Embryonic facial prominence (tissue), 1 donor: Measurements from ENCODE around the gene EPS8L1.
"Not testable (repeated sequence)": the region's sequence is repeated elsewhere in the genome, so short reads cannot be mapped to it uniquely, and the experiment has no call there.

Experiments used
- DNase-seq: peaks from one replicate; pipeline ENCODE4 v3.0.0-alpha.2; 2016; ENCODE audit errors: extremely low spot score

Gene EPS8L1

GRCh38 chr19:55050749-55051532 is 24.7 kb upstream of the EPS8L1 start:
- DNase-seq = no peak

GRCh38 chr19:55053735-55054134 is 21.9 kb upstream of the EPS8L1 start:
- DNase-seq = no peak

DNA sequence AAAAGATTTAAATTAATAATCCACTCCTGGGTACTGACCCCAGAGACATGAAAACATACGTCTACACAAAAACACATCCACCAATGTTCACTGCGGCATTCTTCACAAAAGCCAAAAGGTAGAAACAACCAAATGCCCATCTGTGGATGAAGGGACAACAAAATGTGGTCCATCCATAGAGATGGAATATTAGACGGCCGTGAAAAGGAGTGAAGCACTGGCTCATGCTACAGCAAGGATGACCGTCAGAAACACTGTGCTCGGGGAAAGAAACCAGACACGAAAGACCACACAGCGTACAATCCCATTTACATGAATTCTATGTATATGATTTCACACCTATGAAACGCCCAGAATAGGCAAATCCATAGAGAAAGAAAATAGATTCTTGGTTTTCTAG is 18.8 kb upstream of the EPS8L1 start:
- no peak for DNase-seq

DNA sequence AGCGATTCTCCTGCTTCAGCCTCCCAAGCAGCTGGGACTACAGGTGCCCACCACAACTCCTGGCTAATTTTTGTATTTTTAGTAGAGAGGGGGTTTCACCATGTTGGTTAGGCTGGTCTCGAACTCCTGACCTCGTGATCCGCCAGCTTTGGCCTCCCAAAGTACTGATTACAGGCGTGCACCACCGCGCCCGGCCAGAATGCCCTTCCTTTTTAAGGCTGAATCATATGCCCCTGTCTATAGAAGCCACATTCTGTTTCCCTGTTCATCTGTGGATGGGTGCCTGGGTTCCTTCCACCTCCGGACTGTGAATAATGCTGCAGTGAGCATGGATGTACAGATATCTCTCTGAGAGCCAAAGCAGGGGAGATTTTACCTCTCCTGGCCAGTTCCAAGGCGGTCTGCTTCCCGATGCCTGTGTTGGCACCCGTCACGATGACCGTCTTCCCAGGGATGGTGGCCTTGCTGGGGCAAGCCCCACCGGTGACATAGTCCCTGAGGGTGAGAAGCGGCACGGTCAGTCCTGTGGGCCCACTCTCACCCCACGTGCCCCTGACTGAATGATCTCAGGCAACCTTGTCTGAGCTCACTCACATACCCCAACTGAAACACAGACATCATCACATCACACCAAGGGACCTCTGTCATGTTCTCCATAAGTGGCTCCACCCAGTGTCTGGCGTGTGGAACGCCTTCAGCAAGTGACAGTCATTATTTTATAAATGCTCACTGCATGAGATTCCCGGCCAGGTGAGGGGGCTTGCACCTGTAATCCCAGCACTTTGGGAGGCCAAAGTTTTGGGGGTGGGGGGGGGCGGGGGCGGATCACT is 16.7 kb upstream of the EPS8L1 start:
- DNase-seq = no peak

GRCh38 chr19:55060287-55060686 is 15.4 kb upstream of the EPS8L1 start:
- DNase-seq = not testable (repeated sequence)

GRCh38 chr19:55062735-55063491 is 12.8 kb upstream of the EPS8L1 start, which contains the start of gene RDH13:
RDH13 (minus strand) TSS chr19:55063148; CDS start chr19:55063032, 116 bp downstream.
- peak; percentile 90 for DNase-seq

DNA sequence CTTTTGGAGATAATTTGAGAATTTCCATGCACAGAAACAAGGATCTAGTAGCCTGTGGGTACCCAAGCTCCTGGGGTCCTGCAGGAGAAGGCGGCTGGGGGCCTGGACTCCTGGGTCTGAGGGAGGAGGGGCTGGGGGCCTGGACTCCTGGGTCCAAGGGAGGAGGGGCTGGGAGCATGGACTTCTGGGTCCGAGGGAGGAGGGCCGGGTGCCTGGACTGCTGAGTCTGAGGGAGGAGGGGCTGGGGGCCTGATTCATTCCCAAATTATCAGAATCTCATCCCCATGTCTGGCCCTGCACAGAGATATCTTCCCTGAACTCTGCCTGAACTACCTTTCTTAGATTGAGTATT is 12.2 kb upstream of the EPS8L1 start:
- no peak for DNase-seq

DNA sequence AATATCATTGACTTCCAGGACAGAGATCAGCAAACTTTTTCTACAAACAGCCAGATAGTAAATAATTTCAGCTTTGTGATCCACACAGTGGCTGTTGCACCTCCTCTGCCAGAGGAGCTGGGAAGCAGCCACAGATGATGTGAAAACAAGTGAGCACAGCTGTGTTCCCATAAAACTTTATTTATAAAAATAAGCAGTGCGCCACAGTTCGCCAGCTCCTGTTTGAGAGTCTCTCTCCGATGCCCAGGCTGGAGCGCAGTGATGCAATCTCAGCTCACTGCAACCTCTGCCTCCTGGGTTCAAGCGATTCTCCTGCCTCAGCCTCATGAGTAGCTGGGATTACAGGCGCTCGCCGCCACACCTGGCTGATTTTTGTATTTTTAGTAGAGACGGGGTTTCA is 10.2 kb upstream of the EPS8L1 start:
- DNase-seq = not testable (repeated sequence)

- no peak for DNase-seq
Measured at GRCh38 chr19:55066107-55066709, 9.5 kb upstream of the EPS8L1 start.

GRCh38 chr19:55067869-55068268 is 7.8 kb upstream of the EPS8L1 start:
- no peak for DNase-seq

DNA sequence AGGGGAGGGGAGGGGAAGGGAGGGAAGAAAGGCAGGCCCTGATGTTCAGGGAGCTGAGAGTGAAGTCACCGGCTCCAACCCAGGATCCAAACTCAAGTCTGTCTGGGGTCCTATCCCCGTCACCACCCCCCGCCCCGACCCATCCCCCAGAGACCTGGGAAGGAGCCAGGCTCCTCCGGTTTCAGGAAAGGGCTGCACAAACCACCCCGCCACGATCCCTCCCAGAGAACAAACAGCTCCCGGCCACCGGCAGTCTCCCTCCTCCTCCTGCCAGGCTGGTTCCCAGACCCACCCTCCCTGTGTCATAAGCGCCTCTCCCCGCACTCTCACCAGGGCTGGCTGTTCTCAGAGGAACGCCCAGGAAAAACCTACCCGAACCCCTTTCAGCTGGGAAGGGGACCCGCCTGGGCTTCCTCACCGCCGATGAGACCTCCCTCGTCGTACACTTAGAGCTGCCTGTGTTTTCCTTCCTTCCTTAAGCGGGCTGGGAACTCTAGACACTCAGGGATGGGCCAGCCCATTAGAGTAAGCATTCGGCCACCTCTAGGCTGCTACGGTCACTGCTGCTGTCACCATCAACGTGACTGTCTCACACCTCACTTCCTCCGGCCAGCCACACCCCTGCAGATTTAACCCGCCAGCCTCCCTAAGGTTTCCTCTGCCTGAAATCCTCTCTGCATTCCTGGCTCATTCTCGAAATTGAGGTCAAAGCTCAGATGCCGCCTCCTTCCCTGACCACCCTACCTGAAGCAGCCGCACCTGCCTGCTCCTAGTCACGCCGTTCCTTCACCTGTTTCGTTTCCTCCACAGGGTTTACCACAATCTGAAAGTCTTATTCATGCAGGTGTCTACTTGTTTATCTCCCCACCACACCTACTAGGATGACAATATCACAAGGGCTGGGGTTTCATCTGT is 6.5 kb upstream of the EPS8L1 start:
- no peak for DNase-seq

GRCh38 chr19:55069865-55070197 is 5.8 kb upstream of the EPS8L1 start:
- DNase-seq = no peak

DNA sequence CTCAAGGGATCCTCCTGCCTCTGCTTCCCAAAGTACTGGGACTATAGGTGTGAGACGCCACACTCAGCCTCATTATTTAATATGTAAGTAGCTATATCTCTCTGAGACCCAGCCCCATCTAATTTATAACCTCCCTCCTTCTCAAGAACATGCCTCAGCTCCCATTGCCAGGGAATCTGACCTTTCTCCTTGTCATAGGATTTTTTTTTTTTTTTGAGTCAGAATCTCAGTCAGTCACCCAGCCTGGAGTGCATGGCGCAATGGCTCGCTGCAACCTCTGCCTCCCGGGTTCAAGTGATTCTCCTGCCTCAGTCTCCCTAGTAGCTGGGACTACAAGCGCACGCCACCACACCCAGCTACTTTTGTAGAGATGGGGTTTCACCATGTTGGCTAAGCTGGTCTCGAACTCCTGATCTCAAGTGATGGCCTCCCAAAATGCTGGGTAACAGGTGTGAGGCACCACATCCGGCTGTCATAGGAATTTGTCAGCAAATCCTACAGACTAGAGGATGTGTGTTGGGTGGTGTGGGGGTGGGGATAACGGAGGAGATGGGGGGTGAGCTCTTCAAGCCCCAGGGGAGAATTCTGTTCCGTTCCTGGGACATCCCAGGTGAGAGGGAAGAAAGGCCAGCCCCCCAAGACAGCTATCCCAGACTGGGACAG is 5.1 kb upstream of the EPS8L1 start:
- DNase-seq = no peak

DNA sequence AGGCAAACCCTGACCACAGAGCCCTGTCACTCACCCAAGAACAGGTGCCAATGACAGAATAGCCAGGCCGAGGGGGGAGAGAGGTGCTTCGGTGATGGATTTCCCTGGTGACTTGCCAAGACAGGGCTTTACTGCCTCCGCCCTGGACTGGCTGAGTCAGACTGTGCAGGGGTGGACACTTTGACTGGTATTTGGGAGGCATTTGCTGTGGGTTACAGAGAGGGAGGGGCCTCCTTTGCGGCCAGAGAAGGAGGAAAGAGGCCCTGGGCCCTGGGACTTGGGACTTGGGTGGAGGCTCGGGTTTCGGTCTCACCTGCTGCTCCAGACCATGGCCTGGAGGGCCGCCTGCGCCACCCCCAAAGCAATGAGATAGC is 4.6 kb upstream of the EPS8L1 start:
- no peak for DNase-seq

DNA sequence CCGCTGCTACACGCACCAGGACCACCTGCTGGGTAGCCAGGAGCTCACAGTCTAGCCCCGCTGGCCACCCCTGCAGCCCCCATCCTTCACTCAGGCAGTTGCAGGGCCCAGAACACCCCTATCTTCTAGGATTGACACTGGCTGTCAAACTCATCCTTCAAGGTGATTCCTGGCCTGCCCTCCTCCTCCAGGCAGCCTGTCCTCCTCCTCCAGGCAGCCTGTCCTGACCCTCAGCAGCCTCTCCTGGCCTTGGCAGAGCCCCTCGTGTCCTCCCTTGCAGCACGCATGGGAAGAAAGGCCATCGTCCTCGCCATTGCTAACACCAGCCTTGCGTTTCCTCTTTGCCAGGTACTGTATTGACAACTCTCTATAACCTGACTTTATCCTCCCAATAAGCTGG is 3.8 kb upstream of the EPS8L1 start:
- DNase-seq = no peak

GRCh38 chr19:55076321-55076720 is 652 bp downstream of the EPS8L1 start:
- DNase-seq = no peak

- DNase-seq = no peak
Measured at GRCh38 chr19:55077106-55077505, 1.4 kb downstream of the EPS8L1 start.

DNA sequence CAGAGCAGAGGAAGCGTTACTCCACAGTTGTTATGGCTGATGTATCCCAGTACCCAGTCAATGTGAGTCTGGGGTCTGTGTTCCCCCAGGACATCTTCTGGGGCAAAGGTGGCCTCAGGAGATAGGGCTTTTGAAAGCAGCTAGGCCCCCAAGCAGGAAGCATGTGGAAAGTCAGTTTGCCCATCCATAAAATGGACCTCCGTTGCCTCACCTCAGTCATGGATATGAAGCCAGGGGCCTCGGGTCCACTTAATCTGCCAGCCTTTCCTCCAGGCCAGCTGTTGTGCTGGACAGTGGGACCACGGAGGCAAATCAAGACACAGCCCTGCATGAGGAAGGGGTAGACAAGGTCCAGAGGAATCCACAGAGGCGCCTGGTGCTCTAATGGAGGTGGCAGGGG is 3.3 kb downstream of the EPS8L1 start:
- DNase-seq = no peak

DNA sequence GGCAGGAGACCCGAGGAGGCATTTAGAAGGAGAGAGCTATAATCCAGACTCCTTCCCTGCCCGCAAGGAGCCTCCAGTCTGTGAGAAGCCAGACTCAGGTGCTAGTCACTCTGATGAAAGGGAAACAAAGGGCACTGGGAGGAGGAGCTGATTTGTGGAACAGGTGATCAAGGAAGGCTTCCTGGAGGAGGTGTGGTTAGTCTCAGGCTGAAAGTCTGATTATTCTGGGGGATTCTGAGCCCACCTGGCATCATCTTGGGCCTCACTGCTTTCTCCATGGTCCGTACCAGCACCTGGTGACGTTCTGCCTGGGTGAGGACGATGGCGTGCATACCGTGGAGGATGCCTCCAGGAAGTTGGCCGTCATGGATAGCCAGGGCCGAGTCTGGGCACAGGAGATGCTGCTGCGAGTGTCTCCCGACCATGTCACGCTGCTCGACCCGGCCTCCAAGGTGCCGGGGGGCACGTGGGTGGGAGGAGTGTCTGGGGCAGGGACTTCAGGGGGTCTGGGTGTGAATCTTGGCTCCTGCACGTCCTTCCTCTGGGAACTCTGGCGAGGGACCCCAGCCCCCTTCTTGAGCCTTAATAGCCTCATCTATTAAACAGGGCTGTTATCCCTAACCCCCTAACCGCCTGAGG is 3.9 kb downstream of the EPS8L1 start:
- no peak for DNase-seq
